ENCODE measurements around the gene SLC6A3. TPM values are rescaled to one million over a fixed set of nuclear protein-coding genes. Genes with fewer than 3 reads are reported as not detected.

SLC6A3 gene
- polyA plus RNA-seq, 1 experiment = not detected

DNA sequence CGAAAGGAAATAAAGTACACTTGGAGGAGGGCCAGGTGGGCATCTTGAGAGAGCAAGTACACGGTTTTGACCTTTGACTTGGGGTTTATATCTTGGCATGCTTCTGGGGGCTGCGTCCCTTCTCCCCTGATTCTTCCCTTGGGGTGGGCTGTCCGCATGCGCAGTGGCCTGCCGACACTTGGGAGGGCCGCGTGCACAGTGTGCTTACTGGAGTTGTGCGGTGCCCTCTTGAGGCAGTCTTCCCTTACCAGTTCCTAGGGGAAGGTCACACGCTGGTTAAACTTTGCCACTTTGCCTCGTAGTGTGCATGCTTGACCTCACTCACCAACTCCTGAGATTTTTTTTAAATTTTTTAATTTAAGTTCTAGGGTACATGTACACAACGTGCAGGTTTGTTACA lies 96.0 kb downstream of the SLC6A3 start:
- ChIA-PET POLR2A (no interaction called here), CTCF (no interaction called here)
- no peak for DNase-seq (ENCODE audit: low read depth, low spot score)
- TF ChIP-seq, protein P1, sequence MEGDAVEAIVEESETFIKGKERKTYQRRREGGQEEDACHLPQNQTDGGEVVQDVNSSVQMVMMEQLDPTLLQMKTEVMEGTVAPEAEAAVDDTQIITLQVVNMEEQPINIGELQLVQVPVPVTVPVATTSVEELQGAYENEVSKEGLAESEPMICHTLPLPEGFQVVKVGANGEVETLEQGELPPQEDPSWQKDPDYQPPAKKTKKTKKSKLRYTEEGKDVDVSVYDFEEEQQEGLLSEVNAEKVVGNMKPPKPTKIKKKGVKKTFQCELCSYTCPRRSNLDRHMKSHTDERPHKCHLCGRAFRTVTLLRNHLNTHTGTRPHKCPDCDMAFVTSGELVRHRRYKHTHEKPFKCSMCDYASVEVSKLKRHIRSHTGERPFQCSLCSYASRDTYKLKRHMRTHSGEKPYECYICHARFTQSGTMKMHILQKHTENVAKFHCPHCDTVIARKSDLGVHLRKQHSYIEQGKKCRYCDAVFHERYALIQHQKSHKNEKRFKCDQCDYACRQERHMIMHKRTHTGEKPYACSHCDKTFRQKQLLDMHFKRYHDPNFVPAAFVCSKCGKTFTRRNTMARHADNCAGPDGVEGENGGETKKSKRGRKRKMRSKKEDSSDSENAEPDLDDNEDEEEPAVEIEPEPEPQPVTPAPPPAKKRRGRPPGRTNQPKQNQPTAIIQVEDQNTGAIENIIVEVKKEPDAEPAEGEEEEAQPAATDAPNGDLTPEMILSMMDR (IDR thresholded peaks at IDR 0.05; ENCODE audit: low read depth, low read length) = no peak
- Histone ChIP-seq H3K4me3 (ENCODE audit: low read depth, low read length) (no peak overlapping the region), H3K27me3 (ENCODE audit: control insufficient read depth, insufficient read depth, low read length) (no peaks in the 10 kb centered on the region), H3K9me3 (ENCODE audit: control insufficient read depth, insufficient read depth, low read length) (no peaks in the 10 kb centered on the region), H3K27ac (ENCODE audit: low read depth, low read length) (no peak overlapping the region)

DNA sequence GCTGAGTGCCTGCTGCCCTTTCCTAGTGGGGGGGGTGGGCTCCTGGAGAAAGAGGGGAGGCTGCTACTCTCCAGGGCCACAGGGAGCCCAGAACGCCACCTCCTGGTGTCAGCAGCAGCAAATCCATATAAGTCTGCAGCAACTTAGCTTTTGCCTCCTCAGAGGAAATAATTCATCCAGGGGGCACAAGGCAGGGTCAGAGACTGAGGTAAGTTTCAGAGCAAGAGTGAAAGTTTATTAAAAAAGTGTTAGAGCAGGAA lies 96.3 kb downstream of the SLC6A3 start:
- Histone ChIP-seq H3K27me3 (ENCODE audit: control insufficient read depth, insufficient read depth, low read length) (no peaks in the 10 kb centered on the region), H3K4me3 (ENCODE audit: low read depth, low read length) (no peak overlapping the region), H3K9me3 (ENCODE audit: control insufficient read depth, insufficient read depth, low read length) (no peaks in the 10 kb centered on the region), H3K27ac (ENCODE audit: low read depth, low read length) (no peak overlapping the region)
- TF ChIP-seq, protein P1 (IDR thresholded peaks at IDR 0.05; ENCODE audit: low read depth, low read length) = no peak
- CTCF ChIA-PET = no interaction called here
- POLR2A ChIA-PET = no interaction called here
- DNase-seq (ENCODE audit: low read depth, low spot score) = no peak

DNA sequence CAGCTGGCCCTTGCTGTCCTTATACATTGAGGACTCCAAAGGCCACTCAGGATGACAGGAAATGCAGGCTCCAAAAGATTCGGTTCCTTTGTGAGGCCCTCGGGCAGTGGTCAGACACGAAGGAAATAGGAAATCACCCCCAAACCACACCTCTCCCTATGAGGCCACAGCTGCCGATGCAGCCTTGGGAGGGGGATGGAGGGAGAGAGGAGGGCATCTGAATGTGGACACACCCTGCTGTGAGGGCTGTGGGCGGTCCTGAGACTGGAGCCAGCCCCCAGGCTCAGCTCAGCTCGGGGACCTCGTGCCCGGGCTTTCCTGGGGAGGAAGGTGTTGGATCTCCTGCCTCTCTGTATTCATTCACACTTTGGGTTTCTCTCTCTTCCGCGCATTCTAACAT lies 97.7 kb downstream of the SLC6A3 start:
- no peak for DNase-seq (ENCODE audit: low read depth, low spot score)

DNA sequence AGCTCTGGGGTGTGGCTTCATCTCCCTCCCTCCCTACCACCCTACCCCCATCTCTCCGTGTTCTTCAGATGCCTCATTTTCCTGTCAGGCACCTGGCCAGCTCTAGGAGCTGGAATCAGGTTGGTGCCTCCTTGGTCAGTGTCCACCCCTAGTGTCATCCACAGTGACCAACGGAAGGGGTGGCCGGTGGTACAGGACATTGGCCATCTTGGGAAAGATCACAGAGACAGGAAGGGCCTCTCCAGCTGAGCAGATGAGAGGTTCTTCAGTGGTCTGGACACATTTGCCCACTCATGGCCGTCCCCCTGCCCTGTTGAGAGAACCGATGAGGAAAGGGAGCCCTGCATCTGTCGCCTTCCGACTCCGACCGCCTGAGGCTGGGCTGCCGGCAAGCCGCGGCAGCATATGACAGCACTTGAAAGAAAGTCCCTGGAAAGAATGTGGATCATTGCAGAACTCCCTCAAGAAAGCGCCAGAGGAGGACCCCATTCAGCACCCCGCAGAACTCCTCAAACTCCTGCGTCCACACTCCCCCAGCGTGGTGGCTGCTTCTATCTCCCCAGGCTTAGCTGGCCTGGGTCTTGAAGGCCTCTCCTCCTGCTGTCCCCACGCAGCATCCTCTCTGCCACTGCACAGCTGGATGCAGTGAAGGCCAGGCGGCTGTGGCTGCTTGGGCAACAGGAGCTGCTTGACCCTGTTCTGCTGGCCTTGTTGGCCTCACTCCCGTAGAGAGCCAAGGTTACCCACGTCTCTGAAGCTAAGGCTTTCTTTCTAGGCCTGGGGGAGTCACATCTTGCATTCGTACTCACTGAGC lies 98.4 kb downstream of the SLC6A3 start:
- Histone ChIP-seq H3K4me3 (ENCODE audit: low read depth, low read length) (no peak overlapping the region), H3K9me3 (ENCODE audit: control insufficient read depth, insufficient read depth, low read length) (no peaks in the 10 kb centered on the region), H3K27ac (ENCODE audit: low read depth, low read length) (no peak overlapping the region), H3K27me3 (ENCODE audit: control insufficient read depth, insufficient read depth, low read length) (no peaks in the 10 kb centered on the region)
- CTCF ChIA-PET = no interaction called here
- TF ChIP-seq, protein P1 (IDR thresholded peaks at IDR 0.05; ENCODE audit: low read depth, low read length) = no peak
- no peak for DNase-seq (ENCODE audit: low read depth, low spot score)
- POLR2A ChIA-PET = no interaction called here

More for the DNA sequence above, 97.7 kb downstream of the SLC6A3 start:
- POLR2A ChIA-PET = no interaction called here
- Histone ChIP-seq H3K27ac (ENCODE audit: low read depth, low read length) (no peak overlapping the region), H3K9me3 (ENCODE audit: control insufficient read depth, insufficient read depth, low read length) (no peaks in the 10 kb centered on the region), H3K4me3 (ENCODE audit: low read depth, low read length) (no peak overlapping the region), H3K27me3 (ENCODE audit: control insufficient read depth, insufficient read depth, low read length) (no peaks in the 10 kb centered on the region)
- TF ChIP-seq, protein P1 (IDR thresholded peaks at IDR 0.05; ENCODE audit: low read depth, low read length) = no peak
- CTCF ChIA-PET = no interaction called here

DNA sequence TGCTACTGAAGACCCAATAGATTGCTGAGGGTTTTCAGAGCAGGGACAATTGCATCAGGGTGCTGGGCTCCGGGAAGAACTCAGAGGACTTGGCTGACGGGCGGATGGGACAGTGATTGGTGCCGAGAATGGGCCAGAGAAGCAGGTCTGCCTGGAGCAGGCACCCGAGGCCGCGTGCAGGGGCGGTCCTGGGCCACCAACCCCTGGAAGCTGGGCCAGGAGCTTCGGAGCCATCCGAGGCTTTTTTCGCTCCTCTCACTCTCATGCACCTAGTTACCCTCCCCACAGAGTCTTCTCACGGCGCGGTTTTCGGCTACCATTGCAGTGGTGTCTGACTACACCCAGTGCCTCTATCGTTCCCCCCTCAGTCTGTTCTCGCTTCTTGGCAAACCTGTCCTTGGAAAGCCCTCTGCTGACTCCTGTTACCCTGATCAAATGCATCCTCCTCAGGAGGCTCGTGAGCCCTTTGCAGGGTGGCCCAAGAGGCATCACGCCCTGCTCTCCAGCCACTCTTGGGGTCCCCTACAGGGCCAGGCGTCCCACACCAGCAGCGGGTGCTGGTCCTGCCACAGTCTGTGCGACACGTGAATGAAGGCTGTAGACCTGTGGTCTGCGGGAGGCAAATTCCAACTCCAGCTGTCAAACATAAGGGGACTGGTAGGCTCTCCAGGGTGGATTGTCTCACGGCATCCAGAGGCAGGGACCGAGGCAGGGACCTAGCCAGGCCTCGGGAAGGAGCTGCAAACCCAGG lies 99.2 kb downstream of the SLC6A3 start:
- TF ChIP-seq, protein P1 (IDR thresholded peaks at IDR 0.05; ENCODE audit: low read depth, low read length) = no peak
- H3K27ac ChIP-seq (ENCODE audit: low read depth, low read length) = peak overlapping the region; percentile 11
- H3K9me3 ChIP-seq (ENCODE audit: control insufficient read depth, insufficient read depth, low read length) = no peaks in the 10 kb centered on the region
- ChIA-PET POLR2A (no interaction called here), CTCF (interaction anchor here (1.4 kb wide), 1 partner anchor 34 kb away, joined by 3 read pairs; no protein-coding TSS in a partner anchor)
- no peak for DNase-seq (ENCODE audit: low read depth, low spot score)
- H3K4me3 ChIP-seq (ENCODE audit: low read depth, low read length) = peak overlapping the region; percentile 87
- no peaks in the 10 kb centered on the region for H3K27me3 ChIP-seq (ENCODE audit: control insufficient read depth, insufficient read depth, low read length)

Measured in AG04450 (cell line).